GM12878 (cell line): ENCODE results near the gene SHC4. TPM values are rescaled to one million over a fixed set of nuclear protein-coding genes. Genes with fewer than 3 reads are reported as not detected.

Source experiments
- BMI1 ChIP-seq: fragments of 450-650 bp; IDR thresholded peaks from 2 replicates; pipeline ENCODE4 v1.6.1; 2016; ENCODE audit warnings: mild to moderate bottlenecking, moderate library complexity, borderline replicate concordance
- CBFB ChIP-seq: IDR thresholded peaks from 2 replicates; pipeline ENCODE4 v1.6.1; 2016; ENCODE audit warnings: antibody characterized with exemption, low read depth
- CBX5 ChIP-seq: sonication (generic); IDR thresholded peaks from 2 replicates; pipeline ENCODE4 v1.6.1; 2016; ENCODE audit warnings: low read depth, moderate library complexity, mild to moderate bottlenecking, inconsistent platforms
- CHD4 ChIP-seq: fragments of 200-600 bp; sonication (generic); IDR thresholded peaks from 2 replicates; pipeline ENCODE4 v1.6.1; 2016; ENCODE audit warnings: mild to moderate bottlenecking
- CREB1 ChIP-seq: IDR thresholded peaks from 2 replicates; pipeline ENCODE4 v1.6.1; 2012; ENCODE audit warnings: low read depth, mild to moderate bottlenecking, inconsistent platforms
- EED ChIP-seq: sonication (generic); IDR thresholded peaks from 2 replicates; pipeline ENCODE4 v1.6.1; 2016; ENCODE audit warnings: antibody characterized with exemption, low read depth
- ESRRA ChIP-seq: IDR thresholded peaks from 2 replicates; pipeline ENCODE4 v1.6.1; 2012; ENCODE audit warnings: mild to moderate bottlenecking, low read length, improper control_type of control experiment
- HDAC6 ChIP-seq: fragments of 200-600 bp; sonication (generic); IDR thresholded peaks from one replicate; pipeline ENCODE4 v1.8.0; 2017; ENCODE audit warnings: antibody characterized with exemption; ENCODE audit not compliant: unreplicated experiment
- KLF5 ChIP-seq: fragments of 450-650 bp; IDR thresholded peaks from 2 replicates; pipeline ENCODE4 v1.6.1; 2014; ENCODE audit warnings: mild to moderate bottlenecking; ENCODE audit not compliant: partially characterized antibody
- MEF2A ChIP-seq: IDR thresholded peaks from 2 replicates; pipeline ENCODE4 v1.6.1; 2011; ENCODE audit warnings: low read depth, mild to moderate bottlenecking, low read length, moderate library complexity; ENCODE audit not compliant: insufficient read depth
- MYB ChIP-seq: fragments of 150-350 bp; IDR thresholded peaks from 2 replicates; pipeline ENCODE4 v1.6.1; 2014; ENCODE audit warnings: mild to moderate bottlenecking, low read depth, low read length, borderline replicate concordance
- MYC ChIP-seq: IDR thresholded peaks from 2 replicates; pipeline ENCODE4 v1.6.1; 2011; ENCODE audit warnings: mild to moderate bottlenecking, low read length, moderate library complexity, inconsistent platforms; ENCODE audit not compliant: insufficient read depth, insufficient replicate concordance, insufficient read length, severe bottlenecking
- POLR2AphosphoS2 ChIP-seq: IDR thresholded peaks from 2 replicates; pipeline ENCODE4 v1.6.1; 2011; ENCODE audit warnings: low read depth, mild to moderate bottlenecking, low read length, improper control_type of control experiment, moderate library complexity
- POU2F2 ChIP-seq: IDR thresholded peaks from 3 replicates; pipeline ENCODE4 v1.6.1; 2011; ENCODE audit warnings: low read depth, mild to moderate bottlenecking, low read length, borderline replicate concordance
- RAD21 ChIP-seq: IDR thresholded peaks from 2 replicates; pipeline ENCODE4 v1.6.1; 2011; ENCODE audit warnings: mild to moderate bottlenecking, low read depth, low read length, moderate library complexity; ENCODE audit not compliant: insufficient read depth
- RELA ChIP-seq: fragments of 450-650 bp; IDR thresholded peaks from 2 replicates; pipeline ENCODE4 v1.8.0; 2014; ENCODE audit warnings: borderline replicate concordance; ENCODE audit not compliant: partially characterized antibody
- RUNX3 ChIP-seq: IDR thresholded peaks from 2 replicates; pipeline ENCODE4 v1.6.1; 2012; ENCODE audit warnings: low read length, inconsistent platforms
- SMARCA5 ChIP-seq: fragments of 450-650 bp; IDR thresholded peaks from 2 replicates; pipeline ENCODE4 v1.6.1; 2017; ENCODE audit warnings: mild to moderate bottlenecking
- SUPT20H ChIP-seq: IDR thresholded peaks from 2 replicates; pipeline ENCODE4 v1.6.1; 2011; ENCODE audit warnings: low read depth, mild to moderate bottlenecking, low read length, moderate library complexity, borderline replicate concordance; ENCODE audit not compliant: control insufficient read depth
- TCF12 ChIP-seq: IDR thresholded peaks from 2 replicates; pipeline ENCODE4 v1.6.1; 2011; ENCODE audit warnings: low read depth, mild to moderate bottlenecking, low read length
- YBX1 ChIP-seq: fragments of 450-650 bp; IDR thresholded peaks from 2 replicates; pipeline ENCODE4 v1.6.1; 2016; ENCODE audit warnings: antibody characterized with exemption
- polyA plus RNA-seq, 11 experiments: library from polyadenylated mRNA; depleted of rRNA in 4 of 11; unstranded in 6 of 11; stranded (reverse) in 5 of 11; fragments of >200 nt; fragmentation: Nextera tagmentation in 4 of 11; fragmentation: Illumina TruSeq in 1 of 11; extraction: Ambion mirVana in 4 of 11; extraction: Trizol in 1 of 11; gene quantifications; 1 replicate in 1 of 11; 2 replicates in 10 of 11; pipeline versions ENCODE4 v1.2.1 to v1.2.3, GENCODE V29; 2011 to 2016; ENCODE audit warnings: inconsistent platforms in 2 of 11, missing spikeins in 2 of 11, low read depth in 1 of 11
- total RNA-seq, 4 experiments: library from RNA; depleted of rRNA in 3 of 4; stranded (reverse); fragments of >200 nt in 3 of 4; fragmentation: Illumina TruSeq in 1 of 4; extraction: Trizol in 1 of 4; gene quantifications; 2 replicates each; pipeline versions ENCODE4 v1.2.1 to v1.2.3, GENCODE V29; 2013 to 2021
- TF ChIP-seq, protein P1 (sequence below): fragments of 150-350 bp; IDR thresholded peaks from 2 replicates; pipeline ENCODE4 v1.6.1; 2014; ENCODE audit warnings: mild to moderate bottlenecking, low read depth, low read length
- TF ChIP-seq, protein P2 (sequence below): IDR thresholded peaks from 2 replicates; pipeline ENCODE4 v1.6.1; 2012; ENCODE audit warnings: low read length, inconsistent platforms
- TF ChIP-seq, protein P3 (sequence below): IDR thresholded peaks from 2 replicates; pipeline ENCODE4 v1.6.1; 2011; ENCODE audit warnings: borderline replicate concordance, low read depth, mild to moderate bottlenecking, moderate library complexity, mixed read lengths, low read length; ENCODE audit not compliant: insufficient read depth; ENCODE audit errors: extremely low read length
- TF ChIP-seq, protein P4 (sequence below), 3 experiments: IDR thresholded peaks in 2 of 3; conservative IDR thresholded peaks in 1 of 3; 2 replicates each; pipeline ENCODE4 v1.5.1; 2011; ENCODE audit warnings: low read depth in 3 of 3, low read length in 3 of 3, mild to moderate bottlenecking in 3 of 3, control low read depth in 2 of 3, moderate library complexity in 2 of 3, inconsistent platforms in 1 of 3, mixed read lengths in 1 of 3; ENCODE audit not compliant: control insufficient read depth in 2 of 3, insufficient read depth in 1 of 3; ENCODE audit errors: extremely low read depth in 1 of 3
- TF ChIP-seq, protein P5 (sequence below): IDR thresholded peaks from 2 replicates; pipeline ENCODE4 v1.6.1; 2011; ENCODE audit warnings: mild to moderate bottlenecking, low read depth, low read length, moderate library complexity; ENCODE audit not compliant: insufficient replicate concordance

The SHC4 gene
- total and polyA plus RNA-seq, 10 of the 15 experiments (the other 5 are each of a cell fraction or from before 2014, with no cell fraction given): 0.04 to 0.87 (median 0.14) TPM

DNA sequence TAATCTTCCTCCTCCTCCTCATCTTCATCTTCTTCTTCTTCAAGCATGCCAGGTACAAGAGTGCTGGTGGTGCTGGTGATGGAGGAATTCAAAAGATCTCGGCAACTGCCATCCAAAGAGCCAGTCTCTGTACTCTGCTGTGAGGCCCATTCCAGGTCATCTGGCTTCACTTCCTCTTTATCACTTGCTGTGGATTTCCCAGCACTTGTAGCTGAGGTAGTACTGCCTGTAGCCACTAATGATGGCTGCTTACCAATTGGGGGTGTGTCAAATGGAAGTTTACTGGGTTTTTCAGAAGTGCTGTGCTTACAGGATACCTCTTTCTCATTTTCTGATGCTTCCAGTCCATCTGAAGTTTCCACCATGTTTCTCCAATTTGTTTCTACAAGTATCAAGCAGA, 28.8 kb upstream of the SHC4 start (continued):
- no peak for TF ChIP-seq RELA
- TF ChIP-seq CBFB: no peak
- TF ChIP-seq EED: 0 out of 2 replicates have a peak, but pooled peaks have one; percentile 21
- TF ChIP-seq, protein P1, sequence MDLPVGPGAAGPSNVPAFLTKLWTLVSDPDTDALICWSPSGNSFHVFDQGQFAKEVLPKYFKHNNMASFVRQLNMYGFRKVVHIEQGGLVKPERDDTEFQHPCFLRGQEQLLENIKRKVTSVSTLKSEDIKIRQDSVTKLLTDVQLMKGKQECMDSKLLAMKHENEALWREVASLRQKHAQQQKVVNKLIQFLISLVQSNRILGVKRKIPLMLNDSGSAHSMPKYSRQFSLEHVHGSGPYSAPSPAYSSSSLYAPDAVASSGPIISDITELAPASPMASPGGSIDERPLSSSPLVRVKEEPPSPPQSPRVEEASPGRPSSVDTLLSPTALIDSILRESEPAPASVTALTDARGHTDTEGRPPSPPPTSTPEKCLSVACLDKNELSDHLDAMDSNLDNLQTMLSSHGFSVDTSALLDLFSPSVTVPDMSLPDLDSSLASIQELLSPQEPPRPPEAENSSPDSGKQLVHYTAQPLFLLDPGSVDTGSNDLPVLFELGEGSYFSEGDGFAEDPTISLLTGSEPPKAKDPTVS: no peak
- no peak for TF ChIP-seq KLF5
- TF ChIP-seq RAD21: 0 out of 2 replicates have a peak, but pooled peaks have one; percentile 4
- TF ChIP-seq, protein P2, sequence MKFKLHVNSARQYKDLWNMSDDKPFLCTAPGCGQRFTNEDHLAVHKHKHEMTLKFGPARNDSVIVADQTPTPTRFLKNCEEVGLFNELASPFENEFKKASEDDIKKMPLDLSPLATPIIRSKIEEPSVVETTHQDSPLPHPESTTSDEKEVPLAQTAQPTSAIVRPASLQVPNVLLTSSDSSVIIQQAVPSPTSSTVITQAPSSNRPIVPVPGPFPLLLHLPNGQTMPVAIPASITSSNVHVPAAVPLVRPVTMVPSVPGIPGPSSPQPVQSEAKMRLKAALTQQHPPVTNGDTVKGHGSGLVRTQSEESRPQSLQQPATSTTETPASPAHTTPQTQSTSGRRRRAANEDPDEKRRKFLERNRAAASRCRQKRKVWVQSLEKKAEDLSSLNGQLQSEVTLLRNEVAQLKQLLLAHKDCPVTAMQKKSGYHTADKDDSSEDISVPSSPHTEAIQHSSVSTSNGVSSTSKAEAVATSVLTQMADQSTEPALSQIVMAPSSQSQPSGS: no peak
- TF ChIP-seq POLR2AphosphoS2: no peak
- TF ChIP-seq TCF12: no peak
- TF ChIP-seq CREB1: no peak
- TF ChIP-seq ESRRA: no peak
- TF ChIP-seq MYB: no peak
- TF ChIP-seq CHD4: no peak
- TF ChIP-seq POU2F2: no peak
- peak; percentile 47; the same call in 1 of the 2 replicates for TF ChIP-seq RUNX3
- TF ChIP-seq HDAC6: no peak
- TF ChIP-seq SMARCA5: no peak
- TF ChIP-seq, protein P3, sequence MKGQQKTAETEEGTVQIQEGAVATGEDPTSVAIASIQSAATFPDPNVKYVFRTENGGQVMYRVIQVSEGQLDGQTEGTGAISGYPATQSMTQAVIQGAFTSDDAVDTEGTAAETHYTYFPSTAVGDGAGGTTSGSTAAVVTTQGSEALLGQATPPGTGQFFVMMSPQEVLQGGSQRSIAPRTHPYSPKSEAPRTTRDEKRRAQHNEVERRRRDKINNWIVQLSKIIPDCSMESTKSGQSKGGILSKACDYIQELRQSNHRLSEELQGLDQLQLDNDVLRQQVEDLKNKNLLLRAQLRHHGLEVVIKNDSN: no peak
- no peak for TF ChIP-seq CBX5
- TF ChIP-seq, protein P4, sequence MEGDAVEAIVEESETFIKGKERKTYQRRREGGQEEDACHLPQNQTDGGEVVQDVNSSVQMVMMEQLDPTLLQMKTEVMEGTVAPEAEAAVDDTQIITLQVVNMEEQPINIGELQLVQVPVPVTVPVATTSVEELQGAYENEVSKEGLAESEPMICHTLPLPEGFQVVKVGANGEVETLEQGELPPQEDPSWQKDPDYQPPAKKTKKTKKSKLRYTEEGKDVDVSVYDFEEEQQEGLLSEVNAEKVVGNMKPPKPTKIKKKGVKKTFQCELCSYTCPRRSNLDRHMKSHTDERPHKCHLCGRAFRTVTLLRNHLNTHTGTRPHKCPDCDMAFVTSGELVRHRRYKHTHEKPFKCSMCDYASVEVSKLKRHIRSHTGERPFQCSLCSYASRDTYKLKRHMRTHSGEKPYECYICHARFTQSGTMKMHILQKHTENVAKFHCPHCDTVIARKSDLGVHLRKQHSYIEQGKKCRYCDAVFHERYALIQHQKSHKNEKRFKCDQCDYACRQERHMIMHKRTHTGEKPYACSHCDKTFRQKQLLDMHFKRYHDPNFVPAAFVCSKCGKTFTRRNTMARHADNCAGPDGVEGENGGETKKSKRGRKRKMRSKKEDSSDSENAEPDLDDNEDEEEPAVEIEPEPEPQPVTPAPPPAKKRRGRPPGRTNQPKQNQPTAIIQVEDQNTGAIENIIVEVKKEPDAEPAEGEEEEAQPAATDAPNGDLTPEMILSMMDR (IDR thresholded peaks at IDR 0.05 in 2 of 3, conservative IDR thresholded peaks at IDR 0.05 in 1 of 3; ENCODE audit: control insufficient read depth in 2 of 3, extremely low read depth in 1 of 3, insufficient read depth in 1 of 3, low read depth in 3 of 3, low read length in 3 of 3): no peak
- TF ChIP-seq, protein P5, sequence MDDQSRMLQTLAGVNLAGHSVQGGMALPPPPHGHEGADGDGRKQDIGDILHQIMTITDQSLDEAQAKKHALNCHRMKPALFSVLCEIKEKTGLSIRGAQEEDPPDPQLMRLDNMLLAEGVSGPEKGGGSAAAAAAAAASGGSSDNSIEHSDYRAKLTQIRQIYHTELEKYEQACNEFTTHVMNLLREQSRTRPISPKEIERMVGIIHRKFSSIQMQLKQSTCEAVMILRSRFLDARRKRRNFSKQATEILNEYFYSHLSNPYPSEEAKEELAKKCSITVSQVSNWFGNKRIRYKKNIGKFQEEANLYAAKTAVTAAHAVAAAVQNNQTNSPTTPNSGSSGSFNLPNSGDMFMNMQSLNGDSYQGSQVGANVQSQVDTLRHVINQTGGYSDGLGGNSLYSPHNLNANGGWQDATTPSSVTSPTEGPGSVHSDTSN: no peak
- TF ChIP-seq MYC: no peak
- no peak for TF ChIP-seq YBX1
- TF ChIP-seq MEF2A: no peak
- TF ChIP-seq BMI1: no peak
- TF ChIP-seq SUPT20H: no peak
